ENCODE measurements around the gene TEDC2.

- TF ChIP-seq, protein P1, sequence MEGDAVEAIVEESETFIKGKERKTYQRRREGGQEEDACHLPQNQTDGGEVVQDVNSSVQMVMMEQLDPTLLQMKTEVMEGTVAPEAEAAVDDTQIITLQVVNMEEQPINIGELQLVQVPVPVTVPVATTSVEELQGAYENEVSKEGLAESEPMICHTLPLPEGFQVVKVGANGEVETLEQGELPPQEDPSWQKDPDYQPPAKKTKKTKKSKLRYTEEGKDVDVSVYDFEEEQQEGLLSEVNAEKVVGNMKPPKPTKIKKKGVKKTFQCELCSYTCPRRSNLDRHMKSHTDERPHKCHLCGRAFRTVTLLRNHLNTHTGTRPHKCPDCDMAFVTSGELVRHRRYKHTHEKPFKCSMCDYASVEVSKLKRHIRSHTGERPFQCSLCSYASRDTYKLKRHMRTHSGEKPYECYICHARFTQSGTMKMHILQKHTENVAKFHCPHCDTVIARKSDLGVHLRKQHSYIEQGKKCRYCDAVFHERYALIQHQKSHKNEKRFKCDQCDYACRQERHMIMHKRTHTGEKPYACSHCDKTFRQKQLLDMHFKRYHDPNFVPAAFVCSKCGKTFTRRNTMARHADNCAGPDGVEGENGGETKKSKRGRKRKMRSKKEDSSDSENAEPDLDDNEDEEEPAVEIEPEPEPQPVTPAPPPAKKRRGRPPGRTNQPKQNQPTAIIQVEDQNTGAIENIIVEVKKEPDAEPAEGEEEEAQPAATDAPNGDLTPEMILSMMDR (IDR thresholded peaks at IDR 0.05), result no peak
- TF ChIP-seq EZH2phosphoT487 (IDR thresholded peaks at IDR 0.05), result no peak
- TF ChIP-seq EZH2 (IDR thresholded peaks at IDR 0.05), result no peak
Measured at GRCh38 chr16:2450975-2451381, 8.9 kb upstream of the TEDC2 start.

Data from neural progenitor cell (in vitro differentiated cells).